Neural progenitor cell (in vitro differentiated cells): ENCODE data around the gene GRIK3.

Source experiments
- CTCF ChIP-seq: fragments of 200-600 bp; sonication (generic); IDR thresholded peaks from 2 replicates; pipeline ENCODE4 v1.5.1; 2017; ENCODE audit warnings: antibody characterized with exemption, mild to moderate bottlenecking
- EZH2 ChIP-seq: fragments of 200-600 bp; sonication (generic); IDR thresholded peaks from 2 replicates; pipeline ENCODE4 v1.6.1; 2017; ENCODE audit warnings: antibody characterized with exemption, mild to moderate bottlenecking, moderate library complexity

- TF ChIP-seq CTCF (peak; percentile 35), EZH2 (no peak)
These were observed 1.7 kb upstream of the GRIK3 start for GRCh38 chr1:37035796-37036666.
